HG03064 (cell line): Measurements from ENCODE around the gene ALPL.

Experiments
- ATAC-seq: cut with Tn5 transposase; IDR thresholded peaks from one replicate; pipeline ENCODE4 v1.9.1; 2021; ENCODE audit warnings: low read depth; ENCODE audit not compliant: unreplicated experiment

The ALPL gene

DNA sequence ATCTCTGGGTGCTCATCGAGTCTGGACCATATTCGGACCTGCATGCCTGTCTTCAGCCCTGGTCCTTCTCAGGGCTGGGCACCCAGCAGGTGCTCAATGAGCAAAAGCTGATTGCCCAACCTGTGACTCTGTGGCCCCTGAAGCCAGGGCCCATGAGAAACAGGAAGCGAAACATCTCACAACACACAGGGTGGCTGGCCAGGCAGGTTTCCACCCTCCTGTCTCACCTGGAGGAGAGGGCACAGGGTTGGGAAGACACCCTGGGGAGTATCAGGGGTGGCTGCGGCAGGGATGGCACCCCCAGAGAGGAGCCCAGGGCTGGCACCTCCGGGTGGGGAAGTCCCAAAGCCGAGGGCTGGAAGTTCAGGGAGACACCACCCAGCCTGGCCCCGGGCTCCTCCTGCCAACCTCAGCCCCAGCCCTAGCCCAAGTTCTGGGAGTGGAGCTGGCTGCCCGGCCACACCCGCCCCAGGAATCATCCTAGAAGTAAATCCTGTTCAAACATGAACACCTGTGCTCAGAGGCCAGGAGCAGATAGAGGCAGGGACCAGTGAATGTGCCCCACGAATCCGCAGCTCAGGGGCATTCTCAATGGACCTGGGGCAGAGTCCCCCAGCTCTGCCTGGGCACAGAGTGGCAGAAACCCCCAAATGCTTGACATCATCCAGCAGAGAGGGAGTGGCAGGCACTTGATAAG is 105.3 kb downstream of the ALPL start:
- ATAC-seq, result no peak

DNA sequence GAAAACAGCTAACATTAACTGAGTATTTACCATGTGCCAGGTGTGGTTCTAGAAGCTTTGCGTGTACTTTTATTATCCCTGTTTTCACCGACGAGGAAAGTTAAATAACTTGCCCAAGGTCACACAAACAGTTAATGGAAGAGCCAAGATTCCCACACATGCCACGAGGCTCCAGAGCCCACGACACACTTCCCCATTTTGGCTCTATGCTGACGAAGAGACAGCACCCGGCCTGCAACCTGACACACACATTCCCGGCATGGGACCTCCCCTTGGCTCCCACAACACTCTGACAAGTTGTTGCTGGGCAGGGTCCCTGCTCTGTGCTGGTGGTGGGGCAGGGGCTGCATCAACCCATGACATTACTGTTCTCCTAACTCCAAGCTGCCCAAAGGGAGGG is 107.1 kb downstream of the ALPL start:
- ATAC-seq, result no peak

DNA sequence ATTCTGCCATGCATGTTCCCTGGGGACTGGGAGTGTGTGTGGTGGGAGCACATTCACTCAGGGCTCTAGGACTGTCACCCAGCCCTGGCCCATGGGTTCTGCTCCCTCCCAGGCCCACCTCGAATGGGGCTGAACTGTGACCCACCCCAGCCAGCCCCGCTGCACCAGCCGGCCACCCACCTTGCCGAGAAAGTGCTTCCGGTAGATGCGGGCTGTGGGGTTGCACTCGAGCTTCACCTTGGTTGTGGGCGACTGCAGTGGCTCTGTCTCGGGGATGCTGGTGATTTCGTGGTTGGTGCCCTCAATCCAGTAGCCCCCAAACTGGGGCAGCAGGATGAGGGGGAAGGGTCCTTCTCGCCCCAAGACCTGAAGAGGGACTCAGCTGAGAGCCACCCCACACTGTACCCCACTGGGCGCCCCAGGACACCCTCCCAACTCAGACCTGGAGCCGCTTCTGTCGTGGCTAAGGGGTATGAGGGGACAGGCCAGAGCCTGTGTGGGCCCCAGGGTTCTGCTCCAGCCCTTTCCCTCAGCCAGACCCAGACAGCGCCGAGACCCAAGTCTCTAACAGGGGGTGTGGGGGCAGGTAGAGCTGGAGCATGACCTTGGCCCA is 108.0 kb downstream of the ALPL start:
- ATAC-seq, result no peak

DNA sequence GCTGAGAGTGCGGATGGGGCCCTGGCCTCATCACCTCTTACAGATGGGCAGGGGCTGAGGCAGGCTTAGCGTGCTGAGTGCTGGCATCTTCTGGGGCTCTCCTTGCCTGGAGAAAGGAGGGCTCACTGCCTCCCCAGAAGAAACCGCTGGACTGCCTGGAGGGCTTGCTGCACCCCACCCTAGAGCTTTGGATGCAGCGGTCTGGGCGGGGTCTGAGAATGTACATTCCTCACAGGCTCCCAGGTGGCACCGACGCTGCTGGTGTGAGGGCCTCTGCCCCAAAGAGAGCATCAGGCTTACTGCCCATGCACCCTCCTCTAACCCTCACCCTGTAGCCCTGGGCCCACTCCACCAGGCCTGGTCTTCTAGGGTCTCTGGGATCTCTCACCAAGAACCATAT is 108.8 kb downstream of the ALPL start:
- no peak for ATAC-seq

- ATAC-seq, result no peak
Measured at GRCh38 chr1:21618561-21619374, 109.5 kb downstream of the ALPL start.

DNA sequence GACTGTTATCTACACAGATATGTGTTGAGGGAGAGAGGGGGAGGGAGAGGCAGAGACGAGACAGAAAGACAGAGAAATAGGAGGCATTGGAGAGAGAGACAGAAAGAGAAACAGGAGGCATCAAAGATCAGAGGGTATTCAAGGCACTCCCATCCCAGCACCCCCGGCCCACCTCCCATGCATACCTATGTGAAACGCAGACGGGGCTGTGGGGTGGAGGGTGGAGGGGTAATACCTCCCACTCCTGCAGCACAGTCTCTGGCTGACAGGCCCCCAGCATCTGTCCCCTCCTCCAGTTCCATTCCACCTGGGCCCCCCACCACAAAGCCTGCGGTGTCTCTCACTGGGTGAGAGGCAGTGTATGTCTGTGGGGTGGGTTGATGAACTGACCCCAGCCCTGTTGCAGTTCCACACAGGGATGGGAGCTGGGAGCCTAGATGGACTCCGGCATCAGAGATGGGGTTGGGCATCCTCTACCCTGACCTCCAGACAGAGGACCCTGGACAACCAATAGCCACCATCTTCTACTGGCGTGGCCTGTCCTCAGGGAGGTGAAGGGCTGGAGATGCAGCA is 110.2 kb downstream of the ALPL start:
- ATAC-seq, result no peak

DNA sequence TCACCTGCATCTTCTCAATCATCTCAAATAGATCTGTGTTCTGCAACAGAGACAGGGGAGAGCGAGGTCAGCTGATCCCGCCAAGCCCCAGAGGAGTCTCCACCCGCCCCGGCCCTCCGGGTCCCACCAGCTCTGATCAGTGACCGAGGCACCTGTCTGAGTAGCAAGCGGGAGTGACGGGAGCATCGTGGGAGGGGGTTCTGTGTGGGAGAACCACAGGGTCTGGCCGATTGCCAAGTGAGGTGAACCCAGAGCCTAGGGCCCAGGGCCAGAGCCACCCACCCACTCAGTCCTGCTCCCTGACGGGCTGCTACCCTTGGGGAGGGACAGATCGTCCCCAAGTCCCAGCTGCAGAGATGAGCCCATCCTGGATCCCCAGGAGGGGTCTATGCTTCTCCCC is 110.8 kb downstream of the ALPL start:
- no peak for ATAC-seq

DNA sequence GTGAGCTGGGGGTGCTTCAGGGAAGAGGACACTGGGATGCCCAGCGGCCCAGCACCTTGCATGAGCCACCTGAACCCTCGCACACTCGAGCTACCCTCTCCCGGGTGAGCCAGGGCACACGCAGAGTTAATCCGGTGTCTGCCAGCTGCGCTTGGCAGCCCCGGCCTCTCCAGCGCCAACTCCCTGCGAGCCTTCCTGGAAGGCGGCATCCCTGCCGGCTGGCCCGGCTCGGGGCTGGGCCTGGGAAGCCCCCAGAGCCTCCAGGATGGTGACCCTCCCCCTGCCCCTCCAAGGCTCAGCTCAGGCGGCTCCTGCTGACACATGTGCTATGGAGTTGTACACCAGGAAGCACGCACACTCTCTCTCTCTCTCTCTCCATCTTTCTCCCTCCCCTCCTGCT is 111.3 kb downstream of the ALPL start:
- ATAC-seq, result no peak

- no peak for ATAC-seq
Measured at GRCh38 chr1:21621051-21621450, 111.8 kb downstream of the ALPL start.

DNA sequence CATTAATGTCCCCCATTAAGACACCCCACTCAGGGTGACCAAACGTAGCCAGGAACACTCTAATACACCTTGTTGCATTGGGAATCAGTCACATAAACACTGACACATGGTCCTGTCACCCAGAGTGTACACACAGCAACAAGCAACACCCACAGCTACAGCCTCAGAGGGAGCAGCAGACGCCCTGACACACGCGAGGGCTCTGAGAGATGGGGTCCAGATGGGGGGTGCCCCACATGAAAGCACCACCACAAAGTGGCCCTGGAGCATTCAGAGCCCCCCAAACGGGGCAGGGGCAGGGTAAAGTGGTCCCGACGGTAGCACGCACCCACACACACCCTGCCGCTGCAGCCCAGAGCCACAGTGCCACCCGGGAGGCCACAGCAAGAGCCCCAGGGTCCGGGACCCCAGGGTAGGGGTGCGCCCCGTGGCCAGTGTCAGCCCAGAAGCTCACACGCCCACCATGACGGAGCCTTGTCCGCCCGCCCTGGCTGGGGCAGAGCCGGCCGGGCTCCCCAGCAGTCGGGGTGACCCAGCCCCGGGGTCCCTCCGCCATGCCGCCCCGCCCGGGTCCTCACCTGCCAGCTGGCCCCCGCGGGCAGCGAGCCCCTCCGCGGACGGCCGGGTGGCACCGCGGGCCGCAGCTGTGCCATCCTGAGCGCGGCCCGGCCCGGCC is 112.7 kb downstream of the ALPL start:
- no peak for ATAC-seq

GRCh38 chr1:21622466-21623315 is 113.5 kb downstream of the ALPL start:
- no peak for ATAC-seq

DNA sequence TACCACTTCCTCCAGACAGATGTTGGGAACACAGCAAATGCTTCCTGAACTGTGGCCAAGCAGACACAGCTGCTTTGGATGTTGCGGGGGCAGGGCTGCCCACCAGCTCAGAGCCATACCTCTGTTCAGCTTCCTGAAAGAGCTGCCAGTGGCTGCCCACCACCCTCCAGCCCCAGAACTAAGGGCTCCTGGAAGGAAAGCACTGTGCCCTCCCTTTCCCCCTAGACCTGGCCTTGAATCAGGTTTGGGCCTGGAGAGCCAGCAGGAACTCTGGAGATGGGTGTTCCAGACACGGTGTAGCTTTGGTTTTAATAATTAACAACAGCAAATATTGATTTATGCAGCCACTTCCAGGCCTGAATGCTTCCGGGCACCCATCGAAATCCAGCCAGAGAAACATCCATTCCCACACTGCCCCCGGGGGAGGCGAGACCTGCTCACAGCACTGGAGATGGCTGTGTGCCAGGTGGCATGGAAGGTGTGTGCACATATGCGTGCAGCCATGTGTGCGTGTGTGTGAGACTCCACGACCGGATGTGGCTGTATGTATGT is 114.3 kb downstream of the ALPL start:
- no peak for ATAC-seq

GRCh38 chr1:21624571-21625389 is 115.6 kb downstream of the ALPL start:
- no peak for ATAC-seq

DNA sequence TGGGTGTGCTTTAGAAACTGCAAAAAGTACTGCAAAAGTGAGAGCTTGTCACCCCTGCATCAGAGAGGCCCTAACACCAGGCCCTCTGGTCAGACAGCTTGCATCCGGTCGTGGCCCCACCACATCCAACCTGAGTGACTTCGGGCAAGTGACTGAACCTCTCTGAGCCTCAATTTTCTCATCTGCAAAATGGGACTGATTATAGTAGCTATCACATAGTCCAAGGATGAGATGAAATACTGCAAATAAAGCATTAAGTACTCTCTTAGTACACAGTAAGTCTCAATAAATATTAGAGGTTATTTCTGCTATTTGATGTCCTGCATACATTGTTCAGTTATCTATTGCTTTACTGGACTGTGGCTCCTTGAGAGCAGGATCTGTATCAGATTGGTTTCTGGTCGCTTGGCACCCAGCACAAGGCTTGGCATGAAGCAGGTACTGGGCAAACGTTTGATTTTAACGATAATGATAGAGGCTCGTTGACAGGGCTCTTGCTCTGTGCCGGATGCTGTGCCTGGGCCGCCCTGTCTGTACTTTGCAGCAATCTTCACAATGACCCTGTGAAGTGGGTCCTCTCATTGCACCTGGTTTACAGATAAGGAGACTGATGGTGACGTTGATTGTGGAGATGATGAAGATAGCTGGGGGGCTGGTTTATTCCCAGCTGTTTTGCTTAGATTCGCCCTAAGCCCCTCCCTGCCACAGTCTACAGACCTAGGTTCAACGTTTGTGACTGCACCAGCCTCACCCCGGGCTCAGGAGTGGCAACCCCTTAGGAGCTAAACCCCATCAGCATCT is 116.4 kb downstream of the ALPL start:
- ATAC-seq, result no peak

GRCh38 chr1:21626921-21627339 is 117.7 kb downstream of the ALPL start:
- ATAC-seq, result no peak
